ENCODE data around the gene A2ML1.
"Not testable (repeated sequence)": the region's sequence is repeated elsewhere in the genome, so short reads cannot be mapped to it uniquely, and the experiment has no call there.

A2ML1 gene

GRCh38 chr12:8816448-8817050 is 5.9 kb upstream of the A2ML1 start:
- Histone ChIP-seq H3K36me3 (no peaks in the 10 kb centered on the region), H3K27me3 (no peaks in the 10 kb centered on the region), H3K4me1 (ENCODE audit: control insufficient read depth in 1 of 2, insufficient read depth in 1 of 2, low read depth in 1 of 2, low read length in 1 of 2) (peaks cover 38 to 44% of the 10 kb centered on the region in 2 experiments), H3K27ac (peak overlapping the region; percentile 69), H3K4me3 (ENCODE audit: low read depth in 1 of 2, low read length in 1 of 2) (no peak overlapping the region), H3K9me3 (no peaks in the 10 kb centered on the region)
- no peak for TF ChIP-seq CTCF (IDR thresholded peaks at IDR 0.05)

DNA sequence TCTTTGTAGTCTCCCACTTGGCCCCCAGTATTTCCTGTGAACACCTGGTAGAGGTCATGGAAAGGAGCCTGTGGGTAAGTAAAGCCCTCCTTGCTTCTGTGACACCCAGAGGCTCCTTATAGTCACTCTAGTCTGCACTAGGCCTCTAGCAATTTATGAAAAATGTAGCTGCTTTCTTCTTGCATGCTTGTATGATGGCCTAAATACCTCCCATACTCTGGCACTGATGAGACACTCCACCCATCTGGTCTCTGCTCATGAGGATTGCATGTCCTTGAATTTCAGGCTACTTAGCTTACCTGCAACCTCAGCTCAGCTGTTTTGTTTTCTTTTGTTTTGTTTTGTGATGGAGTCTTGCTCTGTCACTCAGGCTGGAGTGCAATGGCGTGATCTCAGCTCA is 4.6 kb upstream of the A2ML1 start:
- Histone ChIP-seq H3K4me3 (ENCODE audit: low read depth in 1 of 2, low read length in 1 of 2) (no peak overlapping the region), H3K9me3 (no peaks in the 10 kb centered on the region), H3K4me1 (ENCODE audit: control insufficient read depth in 1 of 2, insufficient read depth in 1 of 2, low read depth in 1 of 2, low read length in 1 of 2) (peaks cover 38 to 45% of the 10 kb centered on the region in 2 experiments), H3K36me3 (no peaks in the 10 kb centered on the region), H3K27ac (no peak overlapping the region), H3K27me3 (no peaks in the 10 kb centered on the region)
- TF ChIP-seq CTCF (IDR thresholded peaks at IDR 0.05), result no peak

DNA sequence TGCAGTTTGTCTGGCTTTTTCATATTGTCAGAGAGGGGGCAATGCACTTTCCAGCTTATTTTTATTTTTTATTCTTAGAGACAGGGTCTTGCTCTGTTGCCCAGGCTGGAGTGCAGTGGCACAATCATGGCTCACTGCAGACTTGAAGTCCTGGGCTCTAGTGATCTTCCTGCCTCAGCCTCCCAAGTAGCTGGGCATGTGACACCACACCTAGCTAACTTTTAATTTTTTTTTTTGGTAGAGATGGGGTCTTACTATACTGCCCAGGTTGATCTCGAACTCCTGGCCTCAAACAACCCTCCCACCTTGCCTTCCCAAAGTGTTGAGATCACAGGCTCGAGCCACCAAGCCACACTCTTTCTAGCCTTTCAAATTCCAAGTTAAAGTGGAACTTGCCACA is 3.9 kb upstream of the A2ML1 start:
- Histone ChIP-seq H3K36me3 (no peaks in the 10 kb centered on the region), H3K27ac (no peak overlapping the region)
- no peak for TF ChIP-seq CTCF (IDR thresholded peaks at IDR 0.05)

GRCh38 chr12:8819666-8819980 is 2.8 kb upstream of the A2ML1 start:
- peaks cover 38 to 47% of the 10 kb centered on the region in 2 experiments for H3K4me1 ChIP-seq (ENCODE audit: control insufficient read depth in 1 of 2, insufficient read depth in 1 of 2, low read depth in 1 of 2, low read length in 1 of 2)

More for the DNA sequence above, 3.9 kb upstream of the A2ML1 start:
- H3K27me3 ChIP-seq, result no peaks in the 10 kb centered on the region
- H3K4me3 ChIP-seq (ENCODE audit: low read depth in 1 of 2, low read length in 1 of 2), result no peak overlapping the region
- H3K9me3 ChIP-seq, result no peaks in the 10 kb centered on the region
- H3K4me1 ChIP-seq (ENCODE audit: control insufficient read depth in 1 of 2, insufficient read depth in 1 of 2, low read depth in 1 of 2, low read length in 1 of 2), result peaks cover 38 to 52% of the 10 kb centered on the region in 2 experiments

GRCh38 chr12:8820676-8821407 is 1.6 kb upstream of the A2ML1 start:
- H3K27ac ChIP-seq; H3K9me3 ChIP-seq; H3K4me3 ChIP-seq (ENCODE audit: low read depth in 1 of 2, low read length in 1 of 2); H3K27me3 ChIP-seq; H3K36me3 ChIP-seq: not testable (repeated sequence)
- peaks cover 38 to 47% of the 10 kb centered on the region in 2 experiments for H3K4me1 ChIP-seq (ENCODE audit: control insufficient read depth in 1 of 2, insufficient read depth in 1 of 2, low read depth in 1 of 2, low read length in 1 of 2)

More at GRCh38 chr12:8819666-8819980, 2.8 kb upstream of the A2ML1 start:
- no peak overlapping the region for H3K4me3 ChIP-seq (ENCODE audit: low read depth in 1 of 2, low read length in 1 of 2)
- H3K27ac ChIP-seq, result peak overlapping the region; percentile 63
- H3K9me3 ChIP-seq, result no peaks in the 10 kb centered on the region
- H3K36me3 ChIP-seq, result no peaks in the 10 kb centered on the region
- no peaks in the 10 kb centered on the region for H3K27me3 ChIP-seq
- no peak for TF ChIP-seq CTCF (IDR thresholded peaks at IDR 0.05)

DNA sequence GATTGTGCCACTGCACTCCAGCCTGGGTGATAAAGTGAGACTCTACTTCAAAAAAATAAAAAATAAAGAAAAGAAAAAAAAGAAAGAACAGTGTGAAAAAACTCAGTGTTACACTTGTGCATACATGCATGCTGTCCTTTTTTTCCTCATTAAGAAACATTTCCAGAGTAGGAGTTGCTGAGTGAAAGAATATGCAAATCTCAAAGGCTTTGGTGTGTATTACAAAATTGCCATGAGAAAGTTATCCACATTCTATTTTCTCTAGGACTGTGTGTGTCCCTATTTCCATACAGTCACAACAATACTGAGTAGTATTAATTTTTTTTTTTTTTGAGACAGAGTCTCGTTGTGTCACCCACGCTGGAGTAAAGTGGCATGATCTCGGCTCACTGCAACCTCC is 830 bp upstream of the A2ML1 start:
- peaks cover 32 to 41% of the 10 kb centered on the region in 2 experiments for H3K4me1 ChIP-seq (ENCODE audit: control insufficient read depth in 1 of 2, insufficient read depth in 1 of 2, low read depth in 1 of 2, low read length in 1 of 2)
- no peaks in the 10 kb centered on the region for H3K27me3 ChIP-seq
- no peak overlapping the region for H3K27ac ChIP-seq
- H3K4me3 ChIP-seq (ENCODE audit: low read depth in 1 of 2, low read length in 1 of 2), result no peak overlapping the region
- no peaks in the 10 kb centered on the region for H3K9me3 ChIP-seq
- TF ChIP-seq CTCF (IDR thresholded peaks at IDR 0.05), result no peak
- H3K36me3 ChIP-seq, result no peaks in the 10 kb centered on the region

All from neutrophil (primary cell).